SU-DHL-6 (cell line): ENCODE data around the gene SACM1L.

Experiments
- CTCF ChIP-seq: fragments of 200-600 bp; sonication (generic); IDR thresholded peaks from one replicate; pipeline ENCODE4 v1.5.1; 2017; ENCODE audit warnings: antibody characterized with exemption, mild to moderate bottlenecking, low read length, moderate library complexity; ENCODE audit not compliant: insufficient read depth, poor library complexity, severe bottlenecking
- EZH2phosphoT487 ChIP-seq: fragments of 200-600 bp; sonication (generic), shearing (Covaris generic); conservative IDR thresholded peaks from 2 replicates; pipeline ENCODE4 v1.6.1; 2018; ENCODE audit warnings: mild to moderate bottlenecking, antibody characterized with exemption, low read length, moderate library complexity, mixed read lengths

GRCh38 chr3:45771831-45772230 is 82.6 kb downstream of the SACM1L start:
- no peak for TF ChIP-seq EZH2phosphoT487
- TF ChIP-seq CTCF, result no peak
